ENCODE data around the gene PSTPIP1.

Gene PSTPIP1

GRCh38 chr15:76999996-77000395 is 5.1 kb downstream of the PSTPIP1 start:
- no peak for DNase-seq

- DNase-seq: no peak
These were observed 6.4 kb downstream of the PSTPIP1 start for GRCh38 chr15:77001351-77001750.

DNA sequence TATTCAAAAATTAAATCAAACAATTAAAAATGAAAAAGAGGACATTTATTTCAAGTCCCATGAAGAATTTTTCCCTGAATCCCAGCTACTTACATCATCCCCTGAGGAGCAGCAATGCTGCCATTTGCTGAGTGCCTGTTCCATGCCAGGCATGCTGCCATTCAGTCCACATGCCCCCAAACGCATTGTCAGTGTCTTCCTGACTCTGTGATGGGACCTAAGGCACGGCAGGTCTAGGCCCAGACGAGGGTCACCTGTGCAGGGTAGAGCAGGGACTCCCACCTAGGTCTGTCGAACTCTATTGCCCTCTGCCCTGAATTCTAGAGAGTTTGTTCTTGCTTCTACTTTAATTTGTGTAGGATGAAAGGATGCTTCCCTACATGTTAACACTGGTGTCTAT is 7.0 kb downstream of the PSTPIP1 start:
- DNase-seq: no peak

DNA sequence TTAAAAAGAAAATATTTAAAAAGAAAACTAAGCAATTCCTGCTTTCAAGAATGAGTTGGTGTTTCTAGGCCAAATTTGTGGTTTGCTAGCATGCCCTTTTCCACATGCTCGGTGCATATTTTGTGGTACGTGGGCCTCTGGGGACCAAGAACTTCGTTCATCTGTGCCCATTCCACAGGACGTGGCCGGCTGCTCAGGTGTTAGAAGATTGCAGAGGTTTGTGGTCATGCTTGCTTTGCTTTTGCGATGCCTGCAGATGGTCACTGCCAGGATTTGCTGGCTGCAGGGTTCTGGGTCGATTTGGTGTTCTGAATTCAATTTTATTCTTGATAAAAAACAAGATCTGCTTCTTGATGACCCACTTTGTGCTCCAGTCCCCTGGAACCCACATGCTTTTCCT is 7.5 kb downstream of the PSTPIP1 start:
- DNase-seq: no peak

- DNase-seq: peak; percentile 54
These were observed 8.3 kb downstream of the PSTPIP1 start for GRCh38 chr15:77002954-77003912.

DNA sequence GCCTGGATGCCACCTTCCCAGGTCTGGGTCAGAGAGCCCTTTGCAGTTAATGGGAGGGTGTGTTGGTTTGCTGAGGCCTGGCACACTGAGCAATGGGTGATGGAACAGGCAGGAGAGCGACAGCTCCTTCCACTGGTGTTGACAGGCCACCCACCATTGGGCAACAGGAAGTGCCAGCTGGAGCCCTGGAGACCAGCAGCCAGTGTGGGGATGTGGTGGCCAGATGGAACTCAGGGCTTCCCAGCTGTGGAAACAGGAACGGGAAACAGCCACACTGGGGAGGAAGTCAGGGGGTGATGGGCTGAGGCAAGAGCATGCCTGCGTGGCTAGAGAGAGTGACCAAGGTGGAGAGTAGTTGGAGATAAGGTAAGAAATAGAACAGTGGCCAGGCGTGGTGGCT is 9.3 kb downstream of the PSTPIP1 start:
- DNase-seq: no peak

DNA sequence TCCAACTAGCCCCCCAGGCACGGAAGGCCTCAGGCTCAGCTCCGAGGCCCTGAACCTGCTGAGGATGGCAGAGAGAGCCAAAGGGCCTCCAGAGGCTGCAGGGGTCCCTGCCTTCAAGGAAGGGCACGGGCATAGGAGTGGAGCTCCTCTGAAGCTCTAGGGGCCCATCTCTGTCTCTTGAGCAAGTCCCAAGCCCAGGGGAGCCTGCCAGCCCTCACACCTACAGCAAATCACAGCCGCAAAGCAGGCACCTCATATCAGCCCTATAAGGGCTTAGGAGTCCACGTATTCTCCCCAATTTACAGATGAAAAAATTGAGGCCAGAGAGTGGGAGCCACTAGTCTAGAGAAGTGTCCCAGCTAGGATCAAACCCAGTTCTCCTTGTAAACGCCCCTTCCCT is 14.2 kb downstream of the PSTPIP1 start:
- DNase-seq: no peak

- no peak for DNase-seq
These were observed 14.9 kb downstream of the PSTPIP1 start for GRCh38 chr15:77009646-77010311.

GRCh38 chr15:77010312-77010686 is 15.4 kb downstream of the PSTPIP1 start:
- no peak for DNase-seq

GRCh38 chr15:77010857-77011256 is 15.9 kb downstream of the PSTPIP1 start:
- no peak for DNase-seq

DNA sequence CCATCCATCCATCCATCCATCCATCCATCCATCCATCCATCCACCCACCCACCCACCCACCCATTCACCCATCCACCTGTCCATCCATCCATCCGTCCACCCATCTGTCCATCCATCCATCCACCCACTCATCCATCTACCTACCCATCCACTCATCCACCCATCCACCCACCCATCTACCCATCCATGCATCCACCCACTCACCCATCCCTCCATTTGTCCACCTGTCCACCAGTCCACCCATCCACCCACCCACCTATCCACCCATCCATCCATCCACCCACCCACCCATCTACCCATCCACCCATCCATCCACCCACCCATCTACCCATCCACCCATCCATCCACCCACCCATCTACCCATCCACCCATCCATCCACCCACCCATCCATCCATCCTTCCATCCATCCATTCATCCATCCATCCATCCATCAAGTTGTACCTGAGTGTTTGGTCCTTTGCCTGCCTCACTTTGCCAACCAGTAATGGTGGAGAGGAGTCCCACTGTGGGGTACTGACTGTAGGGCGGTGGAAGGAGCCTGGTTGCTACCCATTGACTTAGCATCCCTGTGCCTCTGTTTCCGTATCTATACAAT is 17.3 kb downstream of the PSTPIP1 start:
- no peak for DNase-seq

GRCh38 chr15:77012868-77013267 is 17.9 kb downstream of the PSTPIP1 start:
- peak; percentile 35 for DNase-seq

GRCh38 chr15:77013776-77014131 is 18.8 kb downstream of the PSTPIP1 start:
- DNase-seq: peak; percentile 72

- DNase-seq: no peak
These were observed 19.5 kb downstream of the PSTPIP1 start for GRCh38 chr15:77014132-77015081.

DNA sequence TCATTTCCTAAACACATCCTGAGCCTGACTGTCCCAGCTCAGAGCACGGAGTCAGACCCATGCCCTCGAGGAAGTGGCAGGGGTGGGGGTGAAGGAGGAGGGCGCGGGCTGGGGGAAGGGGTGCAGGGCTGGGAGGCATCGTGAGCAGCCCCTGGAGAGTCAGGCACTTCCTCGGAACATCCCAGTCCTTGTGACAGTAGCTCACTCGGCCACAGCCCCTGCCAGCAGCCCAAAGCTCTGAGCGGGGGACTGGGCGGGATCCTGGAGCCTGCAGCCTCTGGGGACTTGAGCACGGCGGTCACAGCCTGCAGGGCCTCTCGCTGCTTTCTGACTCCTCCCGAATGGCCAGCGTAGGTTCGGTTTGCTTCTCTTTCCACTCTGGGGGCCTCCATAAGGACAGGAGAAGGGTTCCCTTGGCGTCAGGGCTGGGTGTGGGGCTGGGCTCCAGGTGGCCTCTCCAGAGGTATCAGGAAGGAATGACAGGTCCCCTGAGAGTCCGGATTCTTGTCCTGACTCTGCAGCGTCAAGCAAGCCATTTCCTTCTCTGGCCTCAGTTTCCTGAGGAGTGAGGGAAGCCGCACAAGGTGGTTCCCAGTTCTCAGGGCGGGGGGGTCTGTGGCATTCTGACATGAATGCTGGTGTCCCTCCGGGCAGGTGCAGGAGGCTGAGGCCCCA is 20.9 kb downstream of the PSTPIP1 start:
- DNase-seq: no peak

- DNase-seq: no peak
These were observed 21.4 kb downstream of the PSTPIP1 start for GRCh38 chr15:77016321-77016695.

DNA sequence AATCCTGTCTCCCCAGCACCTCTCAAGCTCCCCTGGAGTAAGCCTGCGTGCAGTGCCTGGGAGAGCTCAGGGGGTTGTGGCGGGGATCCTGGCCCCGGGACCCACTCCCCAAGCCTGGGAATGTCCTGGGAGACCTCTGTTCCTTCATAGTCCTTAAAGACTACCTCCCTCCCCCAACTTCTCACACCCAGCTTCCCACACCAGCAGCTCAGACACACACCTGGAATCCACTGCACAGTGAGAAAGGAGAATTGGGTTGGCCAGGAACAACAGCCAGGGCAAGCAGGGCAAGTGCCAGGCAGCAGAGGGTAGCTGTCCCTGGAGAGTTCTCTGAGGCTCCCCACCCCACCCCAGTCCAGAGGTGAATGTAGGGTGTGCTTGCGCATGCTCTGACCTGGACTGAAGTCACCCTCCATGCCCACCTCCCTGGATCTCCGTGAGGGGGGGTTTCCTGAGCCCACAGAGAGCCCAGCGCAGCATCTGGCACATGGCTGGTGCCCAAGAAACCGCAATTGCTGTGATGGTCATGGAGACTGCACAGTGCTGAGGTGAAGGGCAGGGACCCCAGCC is 22.2 kb downstream of the PSTPIP1 start:
- no peak for DNase-seq

GRCh38 chr15:77017761-77018720 is 23.1 kb downstream of the PSTPIP1 start:
- no peak for DNase-seq

GRCh38 chr15:77018796-77019505 is 24.0 kb downstream of the PSTPIP1 start:
- no peak for DNase-seq

Data from effector CD4-positive, alpha-beta T cell (primary cell).